Neuronal stem cell (in vitro differentiated cells): Measurements from ENCODE around the gene CHD5.
"Not testable (repeated sequence)": the region's sequence is repeated elsewhere in the genome, so short reads cannot be mapped to it uniquely, and the experiment has no call there.

Experiments
- DNase-seq: peaks from one replicate; pipeline ENCODE4 v3.0.0-alpha.2; 2013; ENCODE audit warnings: low spot score
- H2AFZ ChIP-seq: one replicate; pipeline ENCODE4 v1.6.1; 2013; ENCODE audit warnings: mild to moderate bottlenecking, low read length, inconsistent platforms
- H2AK5ac ChIP-seq: 2 replicates; pipeline ENCODE4 v1.6.1; 2013; ENCODE audit warnings: low read depth, mild to moderate bottlenecking, inconsistent platforms, low read length, moderate library complexity, mixed read lengths
- H2BK120ac ChIP-seq: 2 replicates; pipeline ENCODE4 v1.6.1; 2013; ENCODE audit warnings: low read depth, mild to moderate bottlenecking, inconsistent platforms, low read length, moderate library complexity, mixed read lengths
- H2BK12ac ChIP-seq: one replicate; pipeline ENCODE4 v1.6.1; 2013; ENCODE audit warnings: low read length, inconsistent platforms
- H2BK15ac ChIP-seq: 2 replicates; pipeline ENCODE4 v1.6.1; 2013; ENCODE audit warnings: mild to moderate bottlenecking, low read length, inconsistent platforms, mixed read lengths
- H2BK5ac ChIP-seq: one replicate; pipeline ENCODE4 v1.6.1; 2013; ENCODE audit warnings: inconsistent platforms, mild to moderate bottlenecking, low read length, moderate library complexity
- H3K14ac ChIP-seq: one replicate; pipeline ENCODE4 v1.6.1; 2013; ENCODE audit warnings: low read length, inconsistent platforms
- H3K18ac ChIP-seq: 2 replicates; pipeline ENCODE4 v1.6.1; 2013; ENCODE audit warnings: low read length, inconsistent platforms
- H3K23ac ChIP-seq: 2 replicates; pipeline ENCODE4 v1.6.1; 2013; ENCODE audit warnings: low read depth, mild to moderate bottlenecking, mixed read lengths, low read length, inconsistent platforms; ENCODE audit not compliant: poor library complexity
- H3K27ac ChIP-seq: replicated peaks from 3 replicates; pipeline ENCODE4 v1.5.1; 2013; ENCODE audit warnings: low read length, inconsistent platforms
- H3K27me3 ChIP-seq, 3 experiments: 2 replicates each; pipeline ENCODE4 v1.6.1; 2013; ENCODE audit warnings: low read length in 3 of 3, mild to moderate bottlenecking in 2 of 3, inconsistent platforms in 1 of 3, low read depth in 1 of 3, mixed read lengths in 1 of 3, moderate library complexity in 1 of 3; ENCODE audit not compliant: control insufficient read depth in 3 of 3, insufficient read depth in 3 of 3
- H3K36me3 ChIP-seq, 2 donors: replicated peaks in 1 of 2; 2 replicates each; pipeline ENCODE4 v1.6.1; 2013; ENCODE audit warnings: low read length in 2 of 2; ENCODE audit not compliant: control insufficient read depth in 2 of 2, insufficient read depth in 2 of 2
- H3K4ac ChIP-seq: 2 replicates; pipeline ENCODE4 v1.6.1; 2013; ENCODE audit warnings: inconsistent platforms, mild to moderate bottlenecking, low read length, moderate library complexity
- H3K4me1 ChIP-seq, 2 donors: 1 replicate in 1 of 2; 2 replicates in 1 of 2; pipeline ENCODE4 v1.6.1; 2013; ENCODE audit warnings: low read length in 2 of 2, low read depth in 1 of 2; ENCODE audit not compliant: control insufficient read depth in 2 of 2, insufficient read depth in 1 of 2
- H3K4me2 ChIP-seq: one replicate; pipeline ENCODE4 v1.6.1; 2013; ENCODE audit warnings: mild to moderate bottlenecking, low read length, inconsistent platforms; ENCODE audit not compliant: insufficient read depth, poor library complexity, severe bottlenecking
- H3K4me3 ChIP-seq, 2 donors: 2 replicates each; pipeline ENCODE4 v1.5.1; 2013; ENCODE audit warnings: low read length in 2 of 2, mild to moderate bottlenecking in 2 of 2, inconsistent platforms in 1 of 2, moderate library complexity in 1 of 2
- H3K79me1 ChIP-seq: one replicate; pipeline ENCODE4 v1.6.1; 2013; ENCODE audit warnings: low read depth, mild to moderate bottlenecking, inconsistent platforms, low read length, moderate library complexity
- H3K9ac ChIP-seq: one replicate; pipeline ENCODE4 v1.6.1; 2013; ENCODE audit warnings: mild to moderate bottlenecking, low read depth, low read length, inconsistent platforms; ENCODE audit not compliant: poor library complexity
- H3K9me3 ChIP-seq, 2 donors: replicated peaks in 1 of 2; 2 replicates each; pipeline versions ENCODE3 to v1.6.1; 2013; ENCODE audit warnings: low read length in 2 of 2, mild to moderate bottlenecking in 2 of 2, inconsistent platforms in 1 of 2, low read depth in 1 of 2, mixed read lengths in 1 of 2, moderate library complexity in 1 of 2; ENCODE audit not compliant: control insufficient read depth in 2 of 2, insufficient read depth in 1 of 2
- H4K8ac ChIP-seq: one replicate; pipeline ENCODE4 v1.6.1; 2013; ENCODE audit warnings: low read depth, mild to moderate bottlenecking, inconsistent platforms, low read length, moderate library complexity
- H4K91ac ChIP-seq: one replicate; pipeline ENCODE4 v1.6.1; 2013; ENCODE audit warnings: low read length, low read depth, mild to moderate bottlenecking, inconsistent platforms; ENCODE audit not compliant: poor library complexity
- WGBS, 2 donors: extraction: QIAGEN DNeasy Blood & Tissue Kit; methylation state at CpG; one replicate each; pipeline ENCODE4 v1.1.7; 2013; ENCODE audit warnings: missing lambda C conversion rate in 2 of 2, mixed read lengths in 1 of 2; ENCODE audit not compliant: insufficient read length in 2 of 2, insufficient replicate concordance in 1 of 2; ENCODE audit errors: extremely low coverage in 2 of 2; 5-methylcytosine and 5-hydroxymethylcytosine counted together

Gene CHD5

GRCh38 chr1:6077506-6077905 is 102.6 kb downstream of the CHD5 start:
- Histone ChIP-seq H3K27ac (no peak overlapping the region), H2AK5ac (peak overlapping the region; percentile 47), H4K91ac (no peak overlapping the region), H2BK5ac (no peak overlapping the region), H3K23ac (peak overlapping the region; percentile 32), H3K14ac (no peak overlapping the region), H3K79me1 (no peaks in the 10 kb centered on the region), H3K9ac (no peak overlapping the region), H3K4me3 (no peak overlapping the region), H2BK120ac (no peak overlapping the region), H2BK12ac (no peak overlapping the region), H3K4me1 (peaks cover 0 to 10% of the 10 kb centered on the region in 2 donors), H3K36me3 (no peaks in the 10 kb centered on the region), H3K9me3 (no peaks in the 10 kb centered on the region), H2BK15ac (no peak overlapping the region), H3K18ac (no peak overlapping the region), H3K4me2 (no peak overlapping the region), H3K4ac (no peak overlapping the region), H2AFZ (no peak overlapping the region), H4K8ac (no peak overlapping the region), H3K27me3 (peaks cover 0 to 38% (median 0%) of the 10 kb centered on the region in 3 experiments)
- no peak for DNase-seq
- WGBS, 2 donors, result no CpG with 5 or more reads among the region's 19 CpGs

- not testable (repeated sequence) for H3K4ac ChIP-seq, H3K4me3 ChIP-seq, H2AFZ ChIP-seq, H3K36me3 ChIP-seq, H3K9ac ChIP-seq, H3K4me1 ChIP-seq, DNase-seq, H2BK15ac ChIP-seq, H3K18ac ChIP-seq, H2BK120ac ChIP-seq, H4K8ac ChIP-seq, H3K4me2 ChIP-seq, H2BK12ac ChIP-seq, H4K91ac ChIP-seq, H3K9me3 ChIP-seq, H3K79me1 ChIP-seq, H2BK5ac ChIP-seq, H3K14ac ChIP-seq, H3K23ac ChIP-seq, H3K27ac ChIP-seq, H2AK5ac ChIP-seq
- WGBS, 2 donors, result no CpG with 5 or more reads among the region's 8 CpGs
- H3K27me3 ChIP-seq, result peaks cover 0 to 35% (median 0%) of the 10 kb centered on the region in 3 experiments
Observed at GRCh38 chr1:6077061-6077460, 103.1 kb downstream of the CHD5 start.

GRCh38 chr1:6075748-6076147 is 104.4 kb downstream of the CHD5 start:
- Histone ChIP-seq H3K27ac (no peak overlapping the region), H2BK12ac (no peak overlapping the region), H3K23ac (no peak overlapping the region), H2BK5ac (no peak overlapping the region), H3K36me3 (no peaks in the 10 kb centered on the region), H3K18ac (no peak overlapping the region), H2BK15ac (no peak overlapping the region), H3K9me3 (no peaks in the 10 kb centered on the region), H3K4ac (no peak overlapping the region), H3K27me3 (peaks cover 0 to 26% (median 0%) of the 10 kb centered on the region in 3 experiments), H3K14ac (no peak overlapping the region), H3K79me1 (no peaks in the 10 kb centered on the region), H2AFZ (no peak overlapping the region), H3K4me2 (no peak overlapping the region), H2AK5ac (peak overlapping the region; percentile 91), H3K4me1 (peaks cover 0 to 6% of the 10 kb centered on the region in 2 donors), H2BK120ac (no peak overlapping the region), H4K8ac (no peak overlapping the region), H3K4me3 (no peak overlapping the region), H3K9ac (no peak overlapping the region), H4K91ac (no peak overlapping the region)
- DNase-seq, result no peak
- WGBS, 2 donors, result no CpG with 5 or more reads among the region's 3 CpGs

GRCh38 chr1:6074192-6074901 is 105.8 kb downstream of the CHD5 start:
- Histone ChIP-seq H4K91ac (no peak overlapping the region), H3K4me2 (no peak overlapping the region), H2AK5ac (no peak overlapping the region), H4K8ac (no peak overlapping the region), H2BK12ac (no peak overlapping the region), H3K18ac (peak overlapping the region; percentile 24), H3K14ac (no peak overlapping the region), H2AFZ (no peak overlapping the region), H2BK120ac (no peak overlapping the region), H3K79me1 (no peaks in the 10 kb centered on the region), H2BK15ac (no peak overlapping the region), H3K36me3 (no peaks in the 10 kb centered on the region), H2BK5ac (no peak overlapping the region), H3K9me3 (no peaks in the 10 kb centered on the region), H3K4ac (no peak overlapping the region), H3K27me3 (peaks cover 0 to 20% (median 0%) of the 10 kb centered on the region in 3 experiments), H3K27ac (no peak overlapping the region), H3K23ac (no peak overlapping the region), H3K4me3 (no peak overlapping the region), H3K4me1 (peaks cover 0 to 6% of the 10 kb centered on the region in 2 donors), H3K9ac (no peak overlapping the region)
- DNase-seq, result no peak
- WGBS, 2 donors, result no CpG with 5 or more reads among the region's 21 CpGs
